Measurements from ENCODE around the gene SCAMP1.

Gene SCAMP1

GRCh38 chr5:78497573-78498533 is 137.4 kb downstream of the SCAMP1 start:
- DNase-seq, result no peak

GRCh38 chr5:78499485-78499884 is 139.1 kb downstream of the SCAMP1 start:
- no peak for DNase-seq

- DNase-seq, result no peak
These were observed 139.6 kb downstream of the SCAMP1 start for GRCh38 chr5:78500028-78500427.

- no peak for DNase-seq
These were observed 140.5 kb downstream of the SCAMP1 start for GRCh38 chr5:78500871-78501270.

GRCh38 chr5:78501411-78502352 is 141.3 kb downstream of the SCAMP1 start:
- no peak for DNase-seq

GRCh38 chr5:78503958-78504653 is 143.7 kb downstream of the SCAMP1 start:
- no peak for DNase-seq

DNA sequence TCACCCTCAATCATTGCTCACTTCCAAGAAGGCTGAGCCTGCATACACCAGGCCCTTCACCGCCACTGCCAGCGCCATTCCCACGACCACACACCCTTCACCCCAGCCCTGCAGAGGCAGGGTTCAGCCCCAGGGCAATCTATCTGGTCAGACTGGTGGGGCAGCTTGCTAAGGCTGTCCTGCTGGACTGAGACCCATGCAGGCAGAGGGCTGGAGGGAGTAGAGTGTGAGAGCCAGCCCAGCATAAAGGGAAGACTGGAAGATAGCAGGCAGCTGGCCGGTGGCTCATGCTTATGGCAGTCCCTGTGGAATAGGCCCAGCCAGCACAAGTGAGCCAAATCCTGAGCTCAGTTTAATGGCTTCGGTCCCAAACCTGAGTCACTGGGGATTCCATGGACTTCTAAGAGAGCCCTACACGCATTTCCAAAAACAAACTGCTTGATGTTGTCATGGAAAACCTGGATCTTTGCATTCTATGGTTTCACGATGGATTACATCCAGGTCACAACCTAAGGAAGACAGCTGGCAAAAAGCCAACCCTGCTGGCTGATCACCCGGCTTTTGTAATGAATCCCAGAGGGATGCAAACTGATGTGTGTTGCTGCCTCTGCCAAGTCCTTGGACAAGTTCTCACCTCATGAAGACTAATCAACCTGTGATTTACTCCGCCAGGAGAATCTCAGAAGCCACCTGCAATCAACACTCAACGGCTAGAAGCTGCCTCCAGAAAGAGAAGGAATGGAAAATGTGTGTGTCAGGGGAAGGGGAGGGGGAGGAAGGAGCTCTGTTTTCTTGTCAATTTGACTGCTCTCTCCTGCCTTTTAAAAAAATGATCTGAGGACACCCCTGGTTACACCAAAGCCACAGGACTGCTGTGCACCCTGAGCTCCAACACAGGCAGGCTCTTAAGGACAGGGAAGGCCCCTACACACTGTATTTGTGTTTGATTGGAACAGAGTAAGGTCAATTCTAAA is 144.6 kb downstream of the SCAMP1 start:
- DNase-seq, result no peak

DNA sequence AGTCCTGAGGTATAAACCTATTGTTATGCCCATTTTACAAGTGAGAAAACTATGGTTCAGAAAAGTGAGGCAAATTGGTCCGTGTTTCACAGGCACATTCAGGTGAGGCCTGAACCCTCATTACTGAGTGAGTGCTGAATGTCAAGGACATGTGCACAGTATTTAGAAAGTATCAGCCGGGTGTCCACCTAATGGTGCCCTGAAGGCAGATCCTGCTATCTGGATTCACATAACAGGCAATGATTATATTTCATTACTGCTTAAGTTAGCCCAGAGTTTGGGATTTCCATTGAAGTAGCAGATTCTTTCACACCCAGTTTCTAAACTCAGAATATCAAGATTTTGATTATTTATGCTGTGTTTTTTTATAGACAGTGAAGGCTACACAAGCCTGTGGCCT is 145.4 kb downstream of the SCAMP1 start:
- no peak for DNase-seq

- no peak for DNase-seq
These were observed 146.0 kb downstream of the SCAMP1 start for GRCh38 chr5:78506261-78507024.

DNA sequence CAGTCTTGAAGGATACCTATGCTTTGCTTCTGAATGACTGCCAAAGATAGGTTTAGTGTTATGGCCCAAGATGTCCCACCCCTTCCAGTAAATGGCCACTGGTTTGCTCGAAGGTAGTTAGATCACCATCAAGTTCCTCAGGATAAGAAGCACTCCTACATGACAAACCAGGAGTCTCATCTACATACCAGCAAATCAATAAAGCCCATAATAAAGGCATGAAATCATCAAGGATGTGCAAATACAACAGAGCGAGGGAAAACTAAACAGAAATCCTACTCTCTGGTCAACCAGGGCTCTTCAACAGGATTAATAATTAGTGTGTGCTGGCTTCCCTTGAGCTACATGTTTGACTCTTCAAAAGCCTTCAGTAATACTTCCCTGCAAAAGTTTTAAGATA is 147.1 kb downstream of the SCAMP1 start:
- DNase-seq, result no peak

DNA sequence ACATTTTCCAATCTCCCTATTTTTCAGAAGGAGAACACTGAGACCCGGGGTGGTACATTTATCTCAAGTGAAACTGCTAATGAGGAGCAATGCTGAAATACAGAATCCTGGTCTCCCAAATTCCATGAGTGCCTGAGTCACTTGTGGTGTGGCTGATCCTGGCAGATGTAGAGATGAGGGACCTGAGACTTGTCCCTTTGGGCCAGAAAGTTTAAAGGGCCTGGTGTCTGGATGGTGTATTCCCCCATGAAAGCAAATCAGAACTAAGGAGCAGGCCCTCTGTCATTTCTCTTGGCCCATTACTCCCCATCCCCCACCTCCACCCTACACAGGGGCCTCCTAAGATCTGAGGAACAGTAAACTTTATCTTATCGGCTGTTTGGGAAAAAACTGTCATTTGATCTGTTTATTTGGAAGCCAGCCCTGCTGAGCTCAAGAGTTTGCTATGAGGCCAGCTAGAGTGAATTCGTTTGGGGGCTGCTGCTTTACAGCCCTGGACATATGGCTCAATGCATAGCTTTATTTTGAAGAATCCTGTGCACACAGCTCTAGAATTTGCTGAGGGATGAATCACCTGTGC is 147.9 kb downstream of the SCAMP1 start:
- DNase-seq, result no peak

DNA sequence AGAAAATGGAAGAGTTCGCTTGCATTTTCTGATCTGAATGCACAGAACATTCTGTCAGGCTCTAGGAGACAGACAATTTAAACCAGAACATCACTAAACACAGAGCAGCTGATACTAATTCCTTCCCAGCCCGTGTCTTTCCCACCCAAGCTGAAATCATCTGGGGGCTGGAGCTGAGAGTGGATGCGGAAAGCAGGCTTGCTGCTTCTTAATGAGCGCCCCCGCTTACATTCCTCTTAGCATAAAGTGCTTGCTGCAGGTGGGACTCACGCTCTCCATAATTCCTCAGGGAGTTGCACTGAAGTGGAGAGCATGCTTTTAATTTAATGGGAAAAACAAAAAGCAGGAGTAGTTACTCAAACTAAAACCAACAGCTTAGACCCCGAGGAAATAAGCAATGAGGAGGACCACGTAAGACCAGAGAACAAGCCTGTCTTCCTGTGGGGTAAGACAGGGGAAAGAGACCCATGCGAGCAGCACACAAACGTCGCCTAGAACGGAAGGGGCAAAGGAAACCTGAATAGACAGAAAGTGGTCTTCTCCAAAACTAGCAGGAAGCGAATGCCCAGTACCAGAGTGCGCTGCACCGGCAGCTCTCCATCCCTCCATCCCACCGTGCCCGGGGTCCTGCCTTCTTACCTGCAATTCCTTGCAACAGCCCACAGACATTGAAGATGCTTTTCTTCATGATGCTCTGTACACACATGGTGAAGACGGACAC is 148.9 kb downstream of the SCAMP1 start:
- no peak for DNase-seq

DNA sequence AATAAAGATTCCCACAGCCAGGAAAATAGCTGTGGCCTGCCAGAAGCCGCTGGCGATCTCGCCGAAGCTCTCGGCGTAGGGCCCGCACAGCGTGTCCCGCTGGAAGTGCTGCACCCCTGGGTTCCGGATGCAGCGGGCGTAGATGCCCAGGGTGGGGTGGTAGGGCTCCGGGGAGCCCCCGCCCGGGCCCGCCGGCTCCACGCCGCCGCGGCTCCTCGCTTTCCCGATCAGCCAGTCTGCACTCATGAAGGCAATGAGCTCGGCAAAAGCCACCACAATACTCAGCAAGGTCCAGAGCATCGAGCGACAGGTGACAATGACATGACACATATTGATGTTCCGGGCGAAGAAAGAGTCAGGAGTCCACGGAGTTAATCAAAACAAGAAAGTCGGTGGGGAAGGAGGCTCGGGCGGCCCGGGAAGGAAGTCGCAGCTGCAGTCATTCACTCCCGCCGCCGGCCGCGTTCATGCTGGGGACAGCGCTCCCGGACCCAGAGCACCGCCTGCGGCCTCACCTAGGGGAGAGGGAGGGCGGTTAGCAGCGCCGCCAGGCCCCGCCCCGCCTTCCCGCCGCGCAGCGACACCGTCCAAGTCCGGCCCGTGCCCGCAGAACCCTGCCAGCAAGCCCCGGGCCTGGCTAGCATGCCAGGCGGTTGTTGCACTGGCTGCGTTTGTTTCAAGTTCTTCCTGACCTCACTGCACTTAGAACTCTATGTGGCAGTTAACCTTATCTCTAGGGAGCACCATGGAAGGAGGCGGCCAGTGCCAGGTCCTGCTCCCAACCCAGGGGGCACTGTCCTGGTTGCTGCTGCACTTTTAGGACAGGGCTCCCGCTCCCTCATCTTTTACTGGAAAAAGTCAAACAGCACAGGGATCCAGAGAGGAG is 149.7 kb downstream of the SCAMP1 start:
- DNase-seq, result no peak

GRCh38 chr5:78511121-78511906 is 150.9 kb downstream of the SCAMP1 start:
- DNase-seq, result no peak

GRCh38 chr5:78512435-78512834 is 152.0 kb downstream of the SCAMP1 start:
- no peak for DNase-seq

DNA sequence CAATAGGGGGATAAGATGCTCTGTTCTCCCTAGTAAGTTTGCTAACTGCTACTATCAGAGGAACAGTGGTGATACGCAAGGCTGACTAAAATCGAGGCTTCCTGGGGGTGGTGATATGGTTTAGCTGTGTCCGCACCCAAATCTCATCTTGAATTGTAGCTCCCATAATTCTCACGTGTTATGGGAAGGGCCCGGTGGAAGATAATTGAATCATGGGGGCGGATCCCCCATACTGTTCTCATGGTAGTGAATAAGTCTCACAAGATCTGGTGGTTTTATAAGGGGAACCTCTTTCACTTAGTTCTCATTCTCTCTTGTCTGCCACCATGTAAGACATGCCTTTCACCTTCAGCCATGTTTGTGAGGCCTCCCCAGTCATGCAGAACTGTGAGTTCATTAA is 153.0 kb downstream of the SCAMP1 start:
- DNase-seq, result no peak

- DNase-seq, result no peak
These were observed 154.3 kb downstream of the SCAMP1 start for GRCh38 chr5:78514427-78515330.
